Mammary epithelial cell (primary cell): Measurements from ENCODE around the gene CD79B.

ENCODE experiments used
- CTCF ChIP-seq, 2 donors: IDR thresholded peaks in 1 of 2; conservative IDR thresholded peaks in 1 of 2; 2 replicates each; pipeline ENCODE4 v1.5.1; 2011 to 2012; ENCODE audit warnings: inconsistent platforms in 2 of 2, low read length in 2 of 2, mild to moderate bottlenecking in 2 of 2, control low read depth in 1 of 2, low read depth in 1 of 2; ENCODE audit not compliant: insufficient read depth in 1 of 2; ENCODE audit errors: extremely low read depth in 1 of 2
- EZH2 ChIP-seq: IDR thresholded peaks from 2 replicates; pipeline ENCODE4 v1.6.1; 2012; ENCODE audit warnings: low read length, inconsistent platforms, borderline replicate concordance

- TF ChIP-seq CTCF (conservative IDR thresholded peaks at IDR 0.05 in 1 of 2, IDR thresholded peaks at IDR 0.05 in 1 of 2; ENCODE audit: extremely low read depth in 1 of 2, insufficient read depth in 1 of 2, low read depth in 1 of 2, low read length in 2 of 2) (no peak), EZH2 (no peak)
Measured at GRCh38 chr17:63940584-63940983, 8.5 kb upstream of the CD79B start.
